GM12891 (cell line): ENCODE data around the gene MIPEP.

ENCODE experiments used
- POLR2A ChIP-seq: IDR thresholded peaks from 2 replicates; pipeline ENCODE4 v1.6.1; 2011; ENCODE audit warnings: low read depth, low read length, control low read depth
- POLR2AphosphoS5 ChIP-seq: IDR thresholded peaks from 2 replicates; pipeline ENCODE4 v1.6.1; 2011; ENCODE audit warnings: low read depth, low read length, control low read depth

GRCh38 chr13:23790577-23791170, 98.5 kb downstream of the MIPEP start:
- no peak for TF ChIP-seq POLR2A
- TF ChIP-seq POLR2AphosphoS5 = no peak
